Embryonic facial prominence (tissue), 1 donor: ENCODE data around the gene PEX11G.
"Not testable (repeated sequence)": the region's sequence is repeated elsewhere in the genome, so short reads cannot be mapped to it uniquely, and the experiment has no call there.

Experiments used
- DNase-seq: peaks from one replicate; pipeline ENCODE4 v3.0.0-alpha.2; 2016; ENCODE audit errors: extremely low spot score

PEX11G gene

GRCh38 chr19:7433456-7433855, 55.4 kb downstream of the PEX11G start:
- DNase-seq: not testable (repeated sequence)

- DNase-seq: no peak
Measured at GRCh38 chr19:7429638-7430282, 59.1 kb downstream of the PEX11G start.

GRCh38 chr19:7428651-7429113, 60.2 kb downstream of the PEX11G start:
- DNase-seq: no peak

- no peak for DNase-seq
Measured at GRCh38 chr19:7427944-7428343, 60.9 kb downstream of the PEX11G start.

- no peak for DNase-seq
Measured at GRCh38 chr19:7426986-7427385, 61.8 kb downstream of the PEX11G start.
